Hematopoietic multipotent progenitor cell treated with erythropoietin and hydrocortisone succinate and interleukin-3 and kit ligand, for 4 days (in vitro differentiated cells): Measurements from ENCODE around the gene PPP4R2.

Source experiments
- DNase-seq: peaks from one replicate; pipeline ENCODE4 v3.0.0-alpha.2; 2015

PPP4R2 gene

DNA sequence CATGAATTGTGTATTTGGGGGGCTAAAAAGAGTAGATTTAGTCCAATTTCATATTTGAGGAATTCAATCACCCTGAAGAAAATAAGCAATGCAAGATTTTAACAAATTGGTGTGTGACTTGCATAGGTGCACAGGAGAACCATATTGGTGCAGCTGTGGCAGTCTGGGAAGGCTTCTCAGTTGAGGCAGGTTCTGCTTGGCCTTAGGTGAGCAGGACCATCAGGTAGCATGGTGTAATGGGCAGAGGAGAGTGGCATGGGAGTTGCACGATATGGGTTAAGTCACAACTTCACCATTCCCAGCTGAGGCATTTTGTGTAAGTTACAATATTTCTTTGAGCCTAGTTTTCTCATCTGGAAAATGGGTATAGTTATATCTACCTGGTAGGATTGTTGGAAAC, 75.3 kb downstream of the PPP4R2 start:
- no peak for DNase-seq

DNA sequence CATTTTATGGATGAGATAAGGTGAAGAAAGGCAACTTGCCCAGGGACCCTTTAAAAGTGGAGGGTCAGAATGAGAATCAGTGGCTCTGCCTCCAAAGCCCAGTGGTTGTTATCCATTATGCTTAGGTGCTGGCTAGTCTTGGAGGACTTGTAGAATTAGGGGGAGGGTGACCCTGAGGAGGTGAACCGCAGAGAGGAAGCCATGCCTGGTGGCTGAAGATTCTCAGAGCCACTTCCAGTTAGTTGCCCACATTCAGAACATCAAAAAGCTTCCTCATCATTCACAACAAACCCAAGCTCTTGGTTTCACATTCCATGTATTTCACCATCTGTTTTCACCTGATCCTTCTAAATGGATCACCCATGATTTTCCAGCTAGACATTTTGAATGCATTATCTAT, 76.0 kb downstream of the PPP4R2 start:
- DNase-seq: peak; percentile 69

- peak; percentile 25 for DNase-seq
Observed at GRCh38 chr3:73073091-73073707, 76.6 kb downstream of the PPP4R2 start.

GRCh38 chr3:73074781-73075180, 78.2 kb downstream of the PPP4R2 start:
- no peak for DNase-seq

DNA sequence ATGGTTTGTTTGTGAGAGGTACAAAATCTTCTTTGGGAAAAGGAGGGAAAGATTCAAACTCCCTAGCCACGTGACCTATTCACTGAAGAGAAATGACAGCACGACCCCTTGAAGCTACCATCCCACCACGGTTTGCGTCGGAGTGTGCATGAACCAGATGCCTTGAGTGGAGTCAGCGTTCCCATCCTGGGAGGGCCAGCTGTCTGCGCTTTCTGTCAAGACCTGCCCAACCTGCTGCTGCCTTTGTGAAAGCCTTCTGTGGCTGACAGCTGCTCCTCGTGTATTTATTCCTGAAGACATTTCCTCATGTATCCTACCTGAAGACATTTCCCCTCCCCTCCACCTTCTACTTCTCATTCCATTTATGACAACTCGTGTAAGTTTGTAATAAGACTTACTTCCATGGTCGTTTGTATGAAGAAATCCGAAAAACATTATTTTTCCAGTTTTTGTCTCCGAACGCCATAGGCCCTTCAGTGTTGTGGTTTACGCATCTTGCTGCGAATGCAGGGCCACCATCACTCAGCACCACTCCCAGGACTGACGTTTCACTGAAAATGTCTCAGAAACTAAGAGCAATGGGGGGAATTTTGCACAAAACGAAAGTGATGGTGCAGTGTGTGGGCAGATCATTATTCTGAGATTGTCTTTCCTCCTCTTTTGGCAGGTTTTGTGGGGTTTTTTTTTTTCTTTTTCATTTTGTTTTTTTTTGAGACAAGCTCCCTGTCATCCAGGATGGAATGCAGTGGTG, 83.8 kb downstream of the PPP4R2 start:
- no peak for DNase-seq

GRCh38 chr3:73081140-73081539, 84.5 kb downstream of the PPP4R2 start:
- no peak for DNase-seq

GRCh38 chr3:73084170-73084569, 87.6 kb downstream of the PPP4R2 start:
- DNase-seq: no peak

GRCh38 chr3:73086071-73086494, 89.5 kb downstream of the PPP4R2 start:
- DNase-seq: peak; percentile 62

- DNase-seq: peak; percentile 64
Observed at GRCh38 chr3:73094129-73094528, 97.5 kb downstream of the PPP4R2 start.

DNA sequence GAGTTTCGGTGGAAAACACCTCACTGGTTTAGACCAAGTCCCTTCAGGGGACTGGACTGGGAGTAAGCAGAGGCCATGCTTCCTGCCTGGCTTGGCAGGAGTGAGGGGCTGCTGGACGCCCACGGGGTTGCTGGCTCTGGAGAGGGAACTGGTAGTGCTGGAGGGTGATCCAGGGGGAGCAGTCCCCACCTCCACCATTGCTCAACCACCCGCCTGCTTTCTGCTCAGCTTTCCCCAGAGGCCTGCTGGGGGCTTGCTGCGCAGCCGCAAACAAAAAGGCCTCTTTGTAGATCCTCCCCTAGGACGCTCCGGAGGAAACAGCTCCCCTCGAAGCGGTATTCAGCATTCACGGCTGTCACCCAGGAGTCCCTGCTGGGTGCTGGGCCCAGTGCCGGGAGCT, 98.3 kb downstream of the PPP4R2 start:
- DNase-seq: no peak

DNA sequence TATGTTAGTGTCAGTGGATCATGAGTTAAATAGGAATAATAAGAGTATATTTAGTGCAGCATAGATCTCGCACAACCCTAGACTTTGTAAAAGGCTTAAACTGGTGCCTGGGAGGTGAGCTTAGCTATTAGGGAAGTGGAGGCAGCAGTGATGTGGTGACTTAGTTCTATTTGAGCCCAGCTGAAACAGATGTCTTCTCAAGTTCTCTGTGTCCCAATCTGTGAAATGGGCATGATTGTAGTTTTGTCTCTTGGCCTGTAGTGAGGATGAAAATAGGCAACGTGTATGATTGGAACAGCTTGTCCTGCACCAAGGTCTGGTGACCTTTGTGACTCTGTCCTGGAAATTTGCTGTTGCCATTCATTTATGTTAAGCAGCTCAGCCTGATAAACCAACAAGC, 99.6 kb downstream of the PPP4R2 start:
- no peak for DNase-seq

GRCh38 chr3:73098026-73098425, 101.4 kb downstream of the PPP4R2 start:
- no peak for DNase-seq

GRCh38 chr3:73098873-73099272, 102.3 kb downstream of the PPP4R2 start:
- peak; percentile 53 for DNase-seq

- DNase-seq: peak; percentile 90
Observed at GRCh38 chr3:73100741-73101559, 104.3 kb downstream of the PPP4R2 start.

DNA sequence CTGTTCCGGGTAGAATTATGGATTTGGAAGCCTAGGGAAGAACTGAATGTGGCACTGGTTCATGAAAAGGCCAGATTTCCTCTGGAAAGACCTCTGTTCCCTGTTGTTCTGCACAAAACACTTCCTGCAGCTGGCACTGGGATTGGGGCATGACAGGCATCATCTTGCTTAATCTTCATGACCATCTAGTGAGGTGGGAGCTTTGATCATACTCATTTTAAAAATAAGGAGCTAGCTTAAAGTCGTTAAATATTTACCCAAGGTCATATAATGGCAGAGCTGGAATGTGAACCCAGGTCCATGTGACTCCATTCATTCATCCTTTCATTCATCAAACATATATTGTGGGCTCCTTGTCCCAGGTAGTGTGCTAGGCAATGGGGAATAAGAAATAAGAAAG, 105.3 kb downstream of the PPP4R2 start:
- DNase-seq: no peak

- no peak for DNase-seq
Observed at GRCh38 chr3:73107215-73107614, 110.6 kb downstream of the PPP4R2 start.

- no peak for DNase-seq
Observed at GRCh38 chr3:73107676-73108187, 111.1 kb downstream of the PPP4R2 start.

DNA sequence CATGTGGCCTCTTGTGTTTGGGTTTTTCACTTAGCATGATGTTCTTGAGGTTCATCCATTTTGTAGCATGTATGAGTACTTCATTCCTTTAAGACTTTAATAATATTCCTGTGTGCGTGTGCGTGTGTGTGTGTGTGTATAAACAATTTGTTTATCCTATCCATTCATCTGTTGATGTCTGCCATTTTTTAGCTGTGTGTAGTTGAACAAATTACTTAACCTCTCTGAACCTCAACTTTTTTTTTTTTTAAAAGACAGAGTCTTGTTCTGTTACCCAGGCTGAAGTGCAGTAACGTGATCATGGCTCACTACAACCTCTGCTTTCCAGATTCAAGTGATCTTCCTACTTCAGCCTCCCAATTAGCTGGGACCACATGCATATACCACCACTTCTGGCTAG, 112.1 kb downstream of the PPP4R2 start:
- DNase-seq: no peak

- DNase-seq: no peak
Observed at GRCh38 chr3:73110530-73110929, 113.9 kb downstream of the PPP4R2 start.

DNA sequence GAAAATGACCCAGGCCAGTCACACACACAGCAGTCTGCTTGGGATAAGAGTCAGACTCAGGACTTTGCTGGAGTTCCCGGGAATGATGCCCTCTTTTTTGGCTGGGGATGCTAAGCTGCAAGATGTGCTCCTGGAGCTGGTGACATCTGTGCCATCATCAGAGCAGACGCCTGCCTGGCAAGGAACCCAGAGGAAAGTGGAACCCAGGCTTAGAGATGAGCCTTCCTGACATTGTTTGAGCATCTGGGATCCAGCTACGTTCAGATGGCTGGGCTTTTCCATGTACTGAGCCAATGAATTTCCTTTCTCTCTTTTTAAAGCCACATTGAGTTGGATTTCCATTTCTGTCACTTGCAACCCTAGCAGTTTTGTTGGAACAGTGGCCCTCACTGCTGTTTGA, 118.1 kb downstream of the PPP4R2 start:
- DNase-seq: no peak

GRCh38 chr3:73115806-73116205, 119.2 kb downstream of the PPP4R2 start:
- no peak for DNase-seq
